HCT116 (cell line): ENCODE measurements around the gene TSLP. TPM values are rescaled to one million over a fixed set of nuclear protein-coding genes. Genes with fewer than 3 reads are reported as not detected.

Experiments used
- ATAC-seq: fragments of 200-7000 bp; cut with Tn5 transposase; 2 replicates; pipeline ENCODE4 v1.9.1; 2020; ENCODE audit warnings: mild to moderate bottlenecking, moderate library complexity
- BruUV-seq: library from RNA; stranded (reverse); fragments of 400-500 nt; replicated peaks from 2 replicates; lab custom pipeline; 2021; lab: Mats Ljungman, UMichigan
- CTCF ChIA-PET: fragments of 300-600 bp; sonication (Branson Sonifier 250); formaldehyde crosslinking; loops from one replicate; lab custom pipeline; 2021; ENCODE audit warnings: antibody characterized with exemption; lab: Charles Lee
- POLR2A ChIA-PET: fragments of 300-600, 350-600 bp; sonication (Branson Sonifier 250); formaldehyde crosslinking; loops from one replicate; lab custom pipeline; 2021; ENCODE audit warnings: antibody characterized with exemption; lab: Charles Lee
- RAD21 ChIA-PET, 2 experiments: fragments of 300-600 bp; sonication (Branson Sonifier 250); formaldehyde crosslinking; loops; one replicate each; lab custom pipeline; 2023; ENCODE audit warnings: low total read pairs in 2 of 2; ENCODE audit not compliant: uncharacterized antibody in 2 of 2, unreplicated experiment in 2 of 2, low non-redundant PET in 1 of 2; lab: Charles Lee
- DNase-seq: peaks from one replicate; pipeline ENCODE4 v3.0.0-alpha.2; 2010; ENCODE audit warnings: low read depth, low spot score
- H2AFZ ChIP-seq: fragments of 200-600 bp; shearing (Covaris generic), sonication (generic); 2 replicates; pipeline ENCODE4 v1.6.1; 2017; ENCODE audit warnings: low read depth, mixed run types, mixed read lengths, antibody characterized with exemption, low read length; ENCODE audit not compliant: poor library complexity, severe bottlenecking
- H3K27ac ChIP-seq: 2 replicates; pipeline ENCODE4 v1.5.1; 2012; ENCODE audit warnings: low read depth, low read length
- H3K27me3 ChIP-seq: fragments of 200-600 bp; sonication (generic); 2 replicates; pipeline ENCODE4 v1.6.1; 2016; ENCODE audit warnings: mixed run types, low read length, mixed read lengths; ENCODE audit not compliant: insufficient read depth
- H3K36me3 ChIP-seq, 2 experiments: fragments of 200-500 bp in 1 of 2; fragments of 200-600 bp in 1 of 2; sonication (Bioruptor generic) in 1 of 2; sonication (generic) in 1 of 2; 2 replicates each; pipeline versions ENCODE4 v1.5.1 to v1.6.1; 2014 to 2016; ENCODE audit warnings: low read length in 2 of 2, inconsistent platforms in 1 of 2, mixed read lengths in 1 of 2, mixed run types in 1 of 2; ENCODE audit not compliant: insufficient read depth in 2 of 2, control insufficient read depth in 1 of 2
- H3K4me1 ChIP-seq, 2 experiments: fragments of 200-600 bp in 1 of 2; sonication (generic) in 1 of 2; 2 replicates each; pipeline versions ENCODE4 v1.5.1 to v1.6.1; 2012 to 2017; ENCODE audit warnings: low read length in 2 of 2, inconsistent platforms in 1 of 2, mild to moderate bottlenecking in 1 of 2, mixed read lengths in 1 of 2, mixed run types in 1 of 2, moderate library complexity in 1 of 2; ENCODE audit not compliant: insufficient read depth in 2 of 2, control insufficient read depth in 1 of 2
- H3K4me2 ChIP-seq: fragments of 200-600 bp; sonication (generic); 2 replicates; pipeline ENCODE4 v1.6.1; 2017; ENCODE audit warnings: mixed run types, low read length, mixed read lengths
- H3K4me3 ChIP-seq, 2 experiments: fragments of 200-600 bp in 1 of 2; sonication (generic) in 1 of 2; replicated peaks in 1 of 2; 2 replicates each; pipeline ENCODE4 v1.5.1; 2011 to 2016; ENCODE audit warnings: low read length in 2 of 2, control low read depth in 1 of 2, low read depth in 1 of 2, mild to moderate bottlenecking in 1 of 2, mixed read lengths in 1 of 2, mixed run types in 1 of 2
- H3K79me2 ChIP-seq: fragments of 200-600 bp; sonication (generic); 2 replicates; pipeline ENCODE4 v1.6.1; 2017; ENCODE audit warnings: mild to moderate bottlenecking, mixed run types, low read length, moderate library complexity, mixed read lengths; ENCODE audit not compliant: insufficient read depth
- H3K9ac ChIP-seq: fragments of 200-600 bp; sonication (generic); 2 replicates; pipeline ENCODE4 v1.6.1; 2016; ENCODE audit warnings: low read length, mixed read lengths
- H3K9me2 ChIP-seq: fragments of 200-600 bp; sonication (generic), shearing (Covaris generic); 2 replicates; pipeline ENCODE4 v1.6.1; 2017; ENCODE audit warnings: mixed run types, mild to moderate bottlenecking, moderate library complexity; ENCODE audit not compliant: insufficient read depth
- H3K9me3 ChIP-seq, 2 experiments: fragments of 200-500 bp in 1 of 2; fragments of 200-600 bp in 1 of 2; sonication (Bioruptor generic) in 1 of 2; sonication (generic) in 1 of 2; 2 replicates each; pipeline ENCODE4 v1.6.1; 2014 to 2017; ENCODE audit warnings: low read length in 2 of 2, mixed read lengths in 2 of 2, inconsistent platforms in 1 of 2, low read depth in 1 of 2, mild to moderate bottlenecking in 1 of 2, mixed run types in 1 of 2, moderate library complexity in 1 of 2; ENCODE audit not compliant: control insufficient read depth in 1 of 2, insufficient read depth in 1 of 2
- H4K20me1 ChIP-seq: fragments of 200-600 bp; sonication (generic), shearing (Covaris generic); 2 replicates; pipeline ENCODE4 v1.6.1; 2017; ENCODE audit warnings: mixed run types, mild to moderate bottlenecking, moderate library complexity; ENCODE audit not compliant: insufficient read depth
- ATF3 ChIP-seq: IDR thresholded peaks from 2 replicates; pipeline ENCODE4 v1.6.1; 2012
- CBX3 ChIP-seq: IDR thresholded peaks from 2 replicates; pipeline ENCODE4 v1.6.1; 2012; ENCODE audit warnings: low read depth
- CEBPB ChIP-seq: IDR thresholded peaks from 2 replicates; pipeline ENCODE4 v1.6.1; 2012; ENCODE audit warnings: low read depth
- CTCF ChIP-seq, 3 experiments: fragments of 200-600 bp in 1 of 3; sonication (generic) in 1 of 3; IDR thresholded peaks in 2 of 3; conservative IDR thresholded peaks in 1 of 3; 2 replicates each; pipeline ENCODE4 v1.5.1; 2012 to 2017; ENCODE audit warnings: low read depth in 2 of 3, low read length in 2 of 3, antibody characterized with exemption in 1 of 3, borderline replicate concordance in 1 of 3, control low read depth in 1 of 3, mild to moderate bottlenecking in 1 of 3, mixed read lengths in 1 of 3, mixed run types in 1 of 3, moderate library complexity in 1 of 3; ENCODE audit not compliant: insufficient read depth in 1 of 3
- ELF1 ChIP-seq: IDR thresholded peaks from 2 replicates; pipeline ENCODE4 v1.6.1; 2012; ENCODE audit warnings: low read depth, borderline replicate concordance
- EZH2 ChIP-seq: fragments of 200-600 bp; sonication (generic); IDR thresholded peaks from 2 replicates; pipeline ENCODE4 v1.6.1; 2017; ENCODE audit warnings: antibody characterized with exemption, mixed run types
- EZH2phosphoT487 ChIP-seq: fragments of 200-600 bp; IDR thresholded peaks from 2 replicates; pipeline ENCODE4 v1.6.1; 2018; ENCODE audit warnings: antibody characterized with exemption, borderline replicate concordance
- MAX ChIP-seq: IDR thresholded peaks from 2 replicates; pipeline ENCODE4 v1.6.1; 2012
- REST ChIP-seq: IDR thresholded peaks from 2 replicates; pipeline ENCODE4 v1.6.1; 2012; ENCODE audit warnings: low read depth
- SRF ChIP-seq: IDR thresholded peaks from 2 replicates; pipeline ENCODE4 v1.6.1; 2012; ENCODE audit warnings: low read depth
- ZFX ChIP-seq: fragments of 450-650 bp; IDR thresholded peaks from 2 replicates; pipeline ENCODE4 v1.6.1; 2017
- intact Hi-C: fragments of 100-400 bp; cut with micrococcal nuclease; formaldehyde crosslinking; loops from 2 replicates; pipeline ENCODE4 v1.10.0; 2022
- total RNA-seq: library from RNA; stranded (reverse); gene quantifications from one replicate; pipeline ENCODE4 v1.2.1, GENCODE V29; 2021; ENCODE audit not compliant: unreplicated experiment

The TSLP gene
- total RNA-seq, 1 experiment from 2014 or later: 0.34 TPM

- DNase-seq: no peak
Observed at GRCh38 chr5:111043712-111044506, 27.6 kb upstream of the TSLP start.

More at GRCh38 chr5:111043712-111044506, 27.6 kb upstream of the TSLP start:
- ChIA-PET CTCF (no interaction called here), RAD21 (no interaction called here), POLR2A (no interaction called here)
- Histone ChIP-seq H3K36me3 (no peaks in the 10 kb centered on the region), H3K27ac (no peak overlapping the region), H3K4me1 (no peaks in the 10 kb centered on the region), H3K4me3 (no peak overlapping the region), H2AFZ (no peak overlapping the region), H3K4me2 (no peak overlapping the region), H3K27me3 (0 out of 2 replicates have a peak, but pooled peaks cover 3% of the 10 kb centered on the region), H3K9ac (no peak overlapping the region), H3K9me3 (no peaks in the 10 kb centered on the region), H3K9me2 (no peaks in the 10 kb centered on the region), H3K79me2 (no peaks in the 10 kb centered on the region), H4K20me1 (no peaks in the 10 kb centered on the region)
- no peak for TF ChIP-seq SRF
- TF ChIP-seq ELF1: no peak
- no peak for TF ChIP-seq MAX
- no peak for TF ChIP-seq CBX3
- TF ChIP-seq REST: no peak
- no peak for TF ChIP-seq EZH2phosphoT487
- TF ChIP-seq CEBPB: no peak
- TF ChIP-seq EZH2: no peak
- no peak for TF ChIP-seq ATF3
- no peak for TF ChIP-seq ZFX
- no peak for TF ChIP-seq CTCF (IDR thresholded peaks at IDR 0.05 in 2 of 3, conservative IDR thresholded peaks at IDR 0.05 in 1 of 3; ENCODE audit: borderline replicate concordance in 1 of 3, insufficient read depth in 1 of 3, low read depth in 2 of 3, low read length in 2 of 3)
- no peak for ATAC-seq
- BruUV-seq: no TSS peak
- intact Hi-C loops: no loop called here
